Measurements from ENCODE around the gene ZNF232.
"Not testable (repeated sequence)": the region's sequence is repeated elsewhere in the genome, so short reads cannot be mapped to it uniquely, and the experiment has no call there.

ZNF232 gene

GRCh38 chr17:5092218-5093010, 19.3 kb downstream of the ZNF232 start:
- no peak for DNase-seq

- DNase-seq: no peak
These were observed 31.1 kb downstream of the ZNF232 start for GRCh38 chr17:5080591-5080990.

- peak; percentile 21 for DNase-seq
These were observed 33.3 kb downstream of the ZNF232 start, which contains the start of gene ZFP3 for GRCh38 chr17:5078106-5079028. ZFP3 (plus strand) TSS chr17:5078467; CDS start chr17:5091505, 13,038 bp downstream.

- DNase-seq: no peak
These were observed 33.9 kb downstream of the ZNF232 start for GRCh38 chr17:5077781-5078105.

DNA sequence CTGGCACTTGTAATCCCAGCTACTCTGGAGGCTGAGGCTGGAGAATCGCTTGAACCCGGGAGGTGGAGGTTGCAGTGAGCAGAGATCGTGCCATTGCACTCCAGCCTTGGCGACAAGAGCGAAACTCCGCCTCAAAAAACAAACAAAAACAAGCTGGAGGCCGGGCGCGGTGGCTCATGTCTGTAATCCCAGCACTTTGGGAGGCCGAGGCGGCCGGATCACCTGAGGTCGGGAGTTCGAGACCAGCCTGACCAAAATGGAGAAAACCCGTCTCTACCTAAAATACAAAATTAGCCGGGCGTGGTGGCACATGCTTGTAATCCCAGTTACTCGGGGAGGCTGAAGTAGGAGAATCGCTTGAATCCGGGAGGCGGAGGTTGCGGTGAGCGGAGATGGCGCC, 34.4 kb downstream of the ZNF232 start:
- DNase-seq: not testable (repeated sequence)

- DNase-seq: not testable (repeated sequence)
These were observed 36.2 kb downstream of the ZNF232 start for GRCh38 chr17:5075472-5075871.

DNA sequence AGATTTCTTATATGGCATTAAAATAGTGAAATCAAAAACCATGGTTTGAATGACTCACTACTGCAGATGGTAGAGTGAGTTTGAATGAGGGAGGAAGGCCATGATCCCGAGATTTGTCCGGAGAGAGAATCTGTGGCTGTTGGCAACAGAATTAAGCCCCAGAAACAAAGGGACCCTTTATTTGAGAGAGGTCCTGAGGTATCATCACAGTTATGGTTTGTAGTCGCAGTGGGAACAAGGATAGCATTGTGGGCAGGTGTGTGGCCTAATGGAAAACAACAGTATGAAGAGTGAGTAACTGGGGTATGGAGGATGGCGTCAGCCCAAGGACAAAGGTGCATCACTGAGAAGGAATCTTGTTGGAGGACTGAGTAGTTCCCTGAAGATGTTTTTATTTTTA, 42.0 kb downstream of the ZNF232 start:
- DNase-seq: no peak

GRCh38 chr17:5068236-5068635, 43.4 kb downstream of the ZNF232 start:
- DNase-seq: no peak

DNA sequence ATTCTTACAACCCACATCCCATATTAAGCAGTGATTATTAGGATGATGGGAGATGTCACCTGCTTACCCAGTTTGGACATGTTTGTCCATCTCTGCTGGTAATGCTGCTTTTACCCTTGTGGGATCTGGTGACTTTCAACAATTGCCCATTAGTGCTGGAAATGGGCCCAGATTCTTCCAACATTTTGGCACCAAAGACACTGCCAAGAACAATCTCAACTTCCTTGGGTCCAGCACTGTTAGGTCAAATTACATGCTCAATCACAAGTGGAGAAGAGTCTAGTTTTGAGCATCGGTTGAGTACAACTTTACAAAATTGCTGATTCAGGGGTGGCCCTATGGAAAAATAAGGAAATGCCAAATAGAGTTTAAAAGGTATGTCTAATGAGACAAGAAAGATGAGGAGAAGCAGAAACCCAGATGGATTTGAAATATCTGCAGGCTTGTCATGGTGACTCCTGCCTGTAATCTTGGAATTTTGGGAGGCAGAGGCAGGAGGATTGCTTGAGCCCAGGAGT, 46.4 kb downstream of the ZNF232 start:
- DNase-seq: no peak

Data from NCI-H1436 treated with DMSO at 0.1 percent for 48 hours (cell line).